ENCODE data around the gene PARL. TPM values are rescaled to one million over a fixed set of nuclear protein-coding genes. Genes with fewer than 3 reads are reported as not detected.

The PARL gene
- polyA plus RNA-seq, 1 of the 3 experiments (the other 2 are of a cell fraction): 50.1 TPM

DNA sequence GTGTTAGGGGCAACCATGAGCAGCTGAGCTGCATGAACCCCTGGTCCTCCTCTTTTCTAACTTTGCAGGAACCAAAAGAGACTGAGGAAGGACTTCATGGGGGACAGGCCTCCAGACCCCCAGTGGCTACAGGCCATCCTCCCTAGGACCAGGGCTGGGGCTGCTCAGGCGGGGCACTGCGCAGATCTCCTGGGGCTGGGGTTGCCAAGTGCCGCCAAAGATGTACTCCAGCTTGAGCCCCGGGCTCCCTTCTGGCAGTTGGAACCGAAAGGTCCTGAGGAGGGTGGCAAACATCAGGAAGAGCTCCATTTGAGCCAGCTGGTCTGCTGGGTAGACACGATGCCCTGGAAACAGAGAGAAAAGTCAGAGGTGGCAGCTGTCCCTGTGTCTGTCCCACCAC is 11.1 kb upstream of the PARL start (continued):
- TF ChIP-seq EZH2phosphoT487 (IDR thresholded peaks at IDR 0.05; ENCODE audit: borderline replicate concordance, low read depth): no peak
- TF ChIP-seq, protein P1, sequence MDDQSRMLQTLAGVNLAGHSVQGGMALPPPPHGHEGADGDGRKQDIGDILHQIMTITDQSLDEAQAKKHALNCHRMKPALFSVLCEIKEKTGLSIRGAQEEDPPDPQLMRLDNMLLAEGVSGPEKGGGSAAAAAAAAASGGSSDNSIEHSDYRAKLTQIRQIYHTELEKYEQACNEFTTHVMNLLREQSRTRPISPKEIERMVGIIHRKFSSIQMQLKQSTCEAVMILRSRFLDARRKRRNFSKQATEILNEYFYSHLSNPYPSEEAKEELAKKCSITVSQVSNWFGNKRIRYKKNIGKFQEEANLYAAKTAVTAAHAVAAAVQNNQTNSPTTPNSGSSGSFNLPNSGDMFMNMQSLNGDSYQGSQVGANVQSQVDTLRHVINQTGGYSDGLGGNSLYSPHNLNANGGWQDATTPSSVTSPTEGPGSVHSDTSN (IDR thresholded peaks at IDR 0.05): no peak
- TF ChIP-seq YY1 (IDR thresholded peaks at IDR 0.05; ENCODE audit: low read depth): no peak
- TF ChIP-seq, protein P2, sequence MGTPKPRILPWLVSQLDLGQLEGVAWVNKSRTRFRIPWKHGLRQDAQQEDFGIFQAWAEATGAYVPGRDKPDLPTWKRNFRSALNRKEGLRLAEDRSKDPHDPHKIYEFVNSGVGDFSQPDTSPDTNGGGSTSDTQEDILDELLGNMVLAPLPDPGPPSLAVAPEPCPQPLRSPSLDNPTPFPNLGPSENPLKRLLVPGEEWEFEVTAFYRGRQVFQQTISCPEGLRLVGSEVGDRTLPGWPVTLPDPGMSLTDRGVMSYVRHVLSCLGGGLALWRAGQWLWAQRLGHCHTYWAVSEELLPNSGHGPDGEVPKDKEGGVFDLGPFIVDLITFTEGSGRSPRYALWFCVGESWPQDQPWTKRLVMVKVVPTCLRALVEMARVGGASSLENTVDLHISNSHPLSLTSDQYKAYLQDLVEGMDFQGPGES (IDR thresholded peaks at IDR 0.05; ENCODE audit: low read depth, low read length): no peak
- no peak for TF ChIP-seq TAF1 (IDR thresholded peaks at IDR 0.05; ENCODE audit: borderline replicate concordance, low read depth, low read length)
- TF ChIP-seq MEF2A (IDR thresholded peaks at IDR 0.05; ENCODE audit: borderline replicate concordance, low read depth): no peak
- TF ChIP-seq JUND (IDR thresholded peaks at IDR 0.05): no peak
- TF ChIP-seq RFX5 (IDR thresholded peaks at IDR 0.05; ENCODE audit: low read length): no peak

DNA sequence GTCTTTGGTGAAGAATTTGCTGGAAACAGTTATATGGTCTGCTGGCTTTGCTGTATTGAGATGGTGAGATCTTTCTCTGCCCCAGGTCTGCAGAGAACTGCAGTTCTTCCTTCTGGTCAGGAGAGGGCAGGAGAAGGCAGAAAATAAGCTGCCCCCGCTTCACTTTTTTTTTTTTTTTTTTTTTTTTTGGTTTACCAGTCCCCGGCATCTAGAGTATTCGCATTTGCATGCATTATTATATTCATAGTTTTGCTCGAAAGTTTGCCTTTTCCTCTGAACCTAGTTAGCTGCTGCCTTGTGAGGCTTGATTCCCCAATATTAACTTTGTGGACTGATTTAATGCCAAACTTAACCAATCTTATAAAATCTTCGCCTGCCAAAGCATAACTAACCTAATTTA is 10.6 kb upstream of the PARL start:
- WGBS (ENCODE audit: low lambda C conversion rate): 20% methylated on average over 5 of the region's 5 CpGs
- no peak overlapping the region; a peak in 1 of 4 replicates for H3K4me3 ChIP-seq (ENCODE audit: low read depth in 2 of 2, low read length in 1 of 2)
- no peaks in the 10 kb centered on the region for H3K9me2 ChIP-seq
- H3K36me3 ChIP-seq (replicated peaks in 1 of 2; ENCODE audit: control insufficient read depth in 1 of 2, insufficient read depth in 2 of 2, low read length in 1 of 2): no peaks in the 10 kb centered on the region
- H4K20me1 ChIP-seq (ENCODE audit: insufficient read depth): no peaks in the 10 kb centered on the region
- POLR2A ChIA-PET: no interaction called here
- H3K79me2 ChIP-seq (ENCODE audit: insufficient read depth): no peaks in the 10 kb centered on the region
- peak; percentile 84 for DNase-seq
- no peaks in the 10 kb centered on the region for H3K9me3 ChIP-seq
- no peaks in the 10 kb centered on the region for H3K4me1 ChIP-seq (ENCODE audit: control insufficient read depth in 1 of 2, insufficient read depth in 2 of 2, low read depth in 1 of 2, low read length in 1 of 2)
- 0 out of 2 replicates have a peak overlapping the region, but pooled peaks have one; percentile 17 for H2AFZ ChIP-seq (ENCODE audit: low read depth)
- TF ChIP-seq YY1 (IDR thresholded peaks at IDR 0.05; ENCODE audit: low read depth) (no peak), EZH2phosphoT487 (IDR thresholded peaks at IDR 0.05; ENCODE audit: borderline replicate concordance, low read depth) (no peak), EP300 (IDR thresholded peaks at IDR 0.05; ENCODE audit: borderline replicate concordance in 1 of 2, low read depth in 1 of 2, low read length in 1 of 2) (no peak), RAD21 (IDR thresholded peaks at IDR 0.05; ENCODE audit: low read length) (peak; percentile 94), RCOR1 (IDR thresholded peaks at IDR 0.05; ENCODE audit: low read length) (no peak), NFIC (IDR thresholded peaks at IDR 0.05; ENCODE audit: borderline replicate concordance) (no peak), GABPA (IDR thresholded peaks at IDR 0.05; ENCODE audit: low read depth) (no peak), SMC3 (IDR thresholded peaks at IDR 0.05; ENCODE audit: low read depth, low read length) (peak; percentile 82), RXRA (IDR thresholded peaks at IDR 0.05; ENCODE audit: borderline replicate concordance, low read depth) (no peak), TAF1 (IDR thresholded peaks at IDR 0.05; ENCODE audit: borderline replicate concordance, low read depth, low read length) (no peak), FOXJ3 (CRISPR knock-in tag; IDR thresholded peaks at IDR 0.05) (no peak)
- TF ChIP-seq, protein P3, sequence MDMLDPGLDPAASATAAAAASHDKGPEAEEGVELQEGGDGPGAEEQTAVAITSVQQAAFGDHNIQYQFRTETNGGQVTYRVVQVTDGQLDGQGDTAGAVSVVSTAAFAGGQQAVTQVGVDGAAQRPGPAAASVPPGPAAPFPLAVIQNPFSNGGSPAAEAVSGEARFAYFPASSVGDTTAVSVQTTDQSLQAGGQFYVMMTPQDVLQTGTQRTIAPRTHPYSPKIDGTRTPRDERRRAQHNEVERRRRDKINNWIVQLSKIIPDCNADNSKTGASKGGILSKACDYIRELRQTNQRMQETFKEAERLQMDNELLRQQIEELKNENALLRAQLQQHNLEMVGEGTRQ (IDR thresholded peaks at IDR 0.05; ENCODE audit: borderline replicate concordance, low read depth, low read length): no peak
- TF ChIP-seq, protein P1 (IDR thresholded peaks at IDR 0.05): no peak
- TF ChIP-seq, protein P4, sequence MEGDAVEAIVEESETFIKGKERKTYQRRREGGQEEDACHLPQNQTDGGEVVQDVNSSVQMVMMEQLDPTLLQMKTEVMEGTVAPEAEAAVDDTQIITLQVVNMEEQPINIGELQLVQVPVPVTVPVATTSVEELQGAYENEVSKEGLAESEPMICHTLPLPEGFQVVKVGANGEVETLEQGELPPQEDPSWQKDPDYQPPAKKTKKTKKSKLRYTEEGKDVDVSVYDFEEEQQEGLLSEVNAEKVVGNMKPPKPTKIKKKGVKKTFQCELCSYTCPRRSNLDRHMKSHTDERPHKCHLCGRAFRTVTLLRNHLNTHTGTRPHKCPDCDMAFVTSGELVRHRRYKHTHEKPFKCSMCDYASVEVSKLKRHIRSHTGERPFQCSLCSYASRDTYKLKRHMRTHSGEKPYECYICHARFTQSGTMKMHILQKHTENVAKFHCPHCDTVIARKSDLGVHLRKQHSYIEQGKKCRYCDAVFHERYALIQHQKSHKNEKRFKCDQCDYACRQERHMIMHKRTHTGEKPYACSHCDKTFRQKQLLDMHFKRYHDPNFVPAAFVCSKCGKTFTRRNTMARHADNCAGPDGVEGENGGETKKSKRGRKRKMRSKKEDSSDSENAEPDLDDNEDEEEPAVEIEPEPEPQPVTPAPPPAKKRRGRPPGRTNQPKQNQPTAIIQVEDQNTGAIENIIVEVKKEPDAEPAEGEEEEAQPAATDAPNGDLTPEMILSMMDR (IDR thresholded peaks at IDR 0.05): peak; percentile 87
- TF ChIP-seq, protein P5, sequence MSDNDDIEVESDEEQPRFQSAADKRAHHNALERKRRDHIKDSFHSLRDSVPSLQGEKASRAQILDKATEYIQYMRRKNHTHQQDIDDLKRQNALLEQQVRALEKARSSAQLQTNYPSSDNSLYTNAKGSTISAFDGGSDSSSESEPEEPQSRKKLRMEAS (IDR thresholded peaks at IDR 0.05; ENCODE audit: low read depth): no peak
- H3K27me3 ChIP-seq (ENCODE audit: insufficient read depth): no peaks in the 10 kb centered on the region
- no peaks in the 10 kb centered on the region for H3F3A ChIP-seq (replicated peaks; ENCODE audit: insufficient read depth)
- no peak overlapping the region for H3K4me2 ChIP-seq
- H3K9ac ChIP-seq: no peak overlapping the region
- CTCF ChIA-PET: interaction anchor here (0.6 to 5.1 kb wide), 48 partner anchors 9 to 573 kb away, joined by 3 to 55 read pairs (median 4); partner anchors contain the start of genes ABCC5, EEF1AKMT4, EIF2B5 and PARL
- H3K27ac ChIP-seq (ENCODE audit: low read depth in 2 of 2, low read length in 1 of 2): no peak overlapping the region

Data from SK-N-SH (cell line).